Neutrophil (primary cell): ENCODE results near the gene CAMTA1.

Experiments
- H3K27ac ChIP-seq: fragments of 200-600 bp; sonication (generic); 2 replicates; pipeline ENCODE4 v1.5.1; 2016; ENCODE audit warnings: mild to moderate bottlenecking, moderate library complexity
- H3K27me3 ChIP-seq: fragments of 200-600 bp; sonication (generic); 2 replicates; pipeline ENCODE4 v1.6.0; 2016; ENCODE audit warnings: mild to moderate bottlenecking
- H3K36me3 ChIP-seq: fragments of 200-600 bp; sonication (generic); 2 replicates; pipeline ENCODE4 v1.5.1; 2017
- H3K4me1 ChIP-seq, 2 experiments: fragments of 200-600 bp in 1 of 2; sonication (generic) in 1 of 2; 1 replicate in 1 of 2; 2 replicates in 1 of 2; pipeline versions ENCODE4 v1.5.1 to v1.6.1; 2013 to 2016; ENCODE audit warnings: low read depth in 1 of 2, low read length in 1 of 2, mild to moderate bottlenecking in 1 of 2, moderate library complexity in 1 of 2; ENCODE audit not compliant: control insufficient read depth in 1 of 2, insufficient read depth in 1 of 2
- H3K4me3 ChIP-seq, 2 experiments: fragments of 200-600 bp in 1 of 2; sonication (generic) in 1 of 2; 1 replicate in 1 of 2; 2 replicates in 1 of 2; pipeline ENCODE4 v1.5.1; 2013 to 2016; ENCODE audit warnings: low read depth in 1 of 2, low read length in 1 of 2, mild to moderate bottlenecking in 1 of 2, moderate library complexity in 1 of 2
- H3K9me3 ChIP-seq: fragments of 200-600 bp; sonication (generic); 2 replicates; pipeline ENCODE4 v1.5.1; 2016
- CTCF ChIP-seq: fragments of 200-600 bp; sonication (generic); IDR thresholded peaks from 2 replicates; pipeline ENCODE4 v1.5.1; 2016; ENCODE audit warnings: antibody characterized with exemption

CAMTA1 gene

GRCh38 chr1:6979003-6979613, 193.9 kb downstream of the CAMTA1 start:
- no peak for TF ChIP-seq CTCF
- Histone ChIP-seq H3K4me3 (no peak overlapping the region), H3K9me3 (no peaks in the 10 kb centered on the region), H3K4me1 (no peaks in the 10 kb centered on the region), H3K27me3 (no peaks in the 10 kb centered on the region), H3K36me3 (no peaks in the 10 kb centered on the region), H3K27ac (no peak overlapping the region)

GRCh38 chr1:6981595-6981994, 196.3 kb downstream of the CAMTA1 start:
- Histone ChIP-seq H3K4me3 (no peak overlapping the region), H3K27me3 (no peaks in the 10 kb centered on the region), H3K27ac (no peak overlapping the region), H3K36me3 (no peaks in the 10 kb centered on the region), H3K4me1 (no peaks in the 10 kb centered on the region), H3K9me3 (no peaks in the 10 kb centered on the region)
- no peak for TF ChIP-seq CTCF

GRCh38 chr1:6982443-6982842, 197.2 kb downstream of the CAMTA1 start:
- no peaks in the 10 kb centered on the region for H3K27me3 ChIP-seq
- no peak overlapping the region for H3K4me3 ChIP-seq
- no peaks in the 10 kb centered on the region for H3K4me1 ChIP-seq
- H3K36me3 ChIP-seq: no peaks in the 10 kb centered on the region
- H3K9me3 ChIP-seq: no peaks in the 10 kb centered on the region
- H3K27ac ChIP-seq: no peak overlapping the region
- TF ChIP-seq CTCF: no peak

GRCh38 chr1:6982860-6983259, 197.6 kb downstream of the CAMTA1 start:
- no peak overlapping the region for H3K27ac ChIP-seq
- no peaks in the 10 kb centered on the region for H3K36me3 ChIP-seq
- no peaks in the 10 kb centered on the region for H3K9me3 ChIP-seq
- no peak for TF ChIP-seq CTCF
- peaks cover 3% of the 10 kb centered on the region for H3K27me3 ChIP-seq
- H3K4me1 ChIP-seq: no peaks in the 10 kb centered on the region
- no peak overlapping the region for H3K4me3 ChIP-seq

GRCh38 chr1:6984536-6984935, 199.3 kb downstream of the CAMTA1 start:
- no peak overlapping the region for H3K4me3 ChIP-seq
- peaks cover 8% of the 10 kb centered on the region for H3K27me3 ChIP-seq
- TF ChIP-seq CTCF: no peak
- H3K9me3 ChIP-seq: no peaks in the 10 kb centered on the region
- no peaks in the 10 kb centered on the region for H3K36me3 ChIP-seq
- H3K27ac ChIP-seq: no peak overlapping the region
- no peaks in the 10 kb centered on the region for H3K4me1 ChIP-seq

- no peaks in the 10 kb centered on the region for H3K36me3 ChIP-seq
- no peaks in the 10 kb centered on the region for H3K4me1 ChIP-seq
- no peak overlapping the region for H3K4me3 ChIP-seq
- H3K27ac ChIP-seq: no peak overlapping the region
- no peak for TF ChIP-seq CTCF
- H3K9me3 ChIP-seq: no peaks in the 10 kb centered on the region
- peaks cover 13% of the 10 kb centered on the region for H3K27me3 ChIP-seq
These were observed 199.7 kb downstream of the CAMTA1 start for GRCh38 chr1:6984986-6985385.
